HG03521 (cell line): ENCODE data around the gene NOL12.
"Not testable (repeated sequence)": the region's sequence is repeated elsewhere in the genome, so short reads cannot be mapped to it uniquely, and the experiment has no call there.

ENCODE experiments used
- ATAC-seq: cut with Tn5 transposase; IDR thresholded peaks from one replicate; pipeline ENCODE4 v1.9.1; 2021; ENCODE audit warnings: mild to moderate bottlenecking, moderate library complexity; ENCODE audit not compliant: unreplicated experiment

The NOL12 gene

DNA sequence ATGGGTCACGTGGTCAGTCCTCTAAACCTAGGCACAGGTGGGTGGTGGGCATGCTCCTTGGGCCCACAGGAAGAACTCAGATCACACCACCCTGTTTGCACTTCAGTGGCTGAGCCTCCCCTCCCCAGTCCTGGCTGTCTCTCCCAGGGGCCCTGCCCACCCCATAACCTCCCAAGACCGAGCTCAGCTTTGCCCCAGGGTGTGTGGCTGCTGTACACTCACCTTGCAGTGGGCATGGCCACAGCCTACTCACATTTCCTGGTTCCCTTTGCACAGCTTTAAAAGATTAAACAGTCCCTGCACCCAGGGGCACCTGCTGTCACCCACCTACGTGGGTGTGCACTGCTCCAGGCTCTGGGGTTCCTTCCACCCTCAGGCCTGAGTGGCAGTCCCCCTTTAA is 24.5 kb downstream of the NOL12 start:
- no peak for ATAC-seq

DNA sequence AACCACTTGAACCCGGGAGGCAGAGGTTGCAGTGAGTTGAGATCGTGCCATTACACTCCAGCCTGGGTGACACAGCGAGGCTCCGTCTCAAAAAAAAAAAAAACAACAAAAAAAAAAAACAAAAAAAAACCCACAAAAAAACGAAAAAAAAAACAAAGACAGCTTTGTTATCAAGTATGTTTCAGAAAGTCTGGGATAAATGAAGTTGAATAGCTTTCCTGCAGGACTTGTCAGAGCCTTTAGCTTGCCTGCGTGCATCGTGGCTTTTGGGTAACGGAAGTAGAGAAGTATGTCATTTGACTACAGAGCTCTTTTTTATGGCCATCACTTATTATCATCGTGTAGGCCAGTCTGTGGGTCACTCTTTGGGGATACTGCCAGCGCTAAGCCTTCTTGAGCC is 25.3 kb downstream of the NOL12 start:
- ATAC-seq, result no peak

DNA sequence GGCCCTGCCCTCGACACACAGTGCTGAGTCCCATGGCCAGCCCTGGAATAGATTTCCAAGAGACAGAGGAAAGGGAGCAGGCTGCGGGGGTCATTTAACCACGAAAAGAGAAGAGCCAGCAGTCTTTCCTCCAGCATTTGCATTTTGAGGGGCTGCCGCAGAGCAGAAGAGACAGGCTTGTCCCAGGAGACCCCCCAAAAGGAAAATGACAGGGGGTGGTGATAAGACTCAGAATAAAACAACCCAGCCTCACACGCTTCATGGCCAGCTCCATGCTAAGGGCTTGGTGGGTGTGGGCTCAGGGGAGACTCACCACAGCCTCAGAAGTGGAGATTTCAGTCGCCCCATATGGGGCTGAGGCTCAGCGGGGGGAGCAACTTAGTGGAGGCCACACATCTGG is 27.6 kb downstream of the NOL12 start:
- ATAC-seq, result no peak

DNA sequence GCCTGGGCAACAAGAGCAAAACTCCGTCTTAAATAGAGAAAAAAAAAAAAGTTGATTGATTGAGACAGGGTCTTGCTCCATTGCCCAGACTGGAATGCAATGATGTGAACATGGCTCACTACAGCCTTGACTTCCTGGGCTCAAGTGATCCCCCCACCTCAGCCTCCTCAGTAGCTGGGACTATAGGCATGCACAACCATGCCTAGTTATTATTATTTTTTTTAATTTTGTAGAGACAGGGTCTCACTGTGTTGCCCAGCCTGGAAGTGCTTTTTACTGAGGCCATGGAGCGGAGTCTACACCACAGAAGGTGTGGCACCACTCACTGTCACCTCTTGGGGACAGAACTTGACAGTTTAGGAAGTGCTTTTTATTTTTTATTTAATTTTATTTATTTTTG is 28.5 kb downstream of the NOL12 start:
- no peak for ATAC-seq

DNA sequence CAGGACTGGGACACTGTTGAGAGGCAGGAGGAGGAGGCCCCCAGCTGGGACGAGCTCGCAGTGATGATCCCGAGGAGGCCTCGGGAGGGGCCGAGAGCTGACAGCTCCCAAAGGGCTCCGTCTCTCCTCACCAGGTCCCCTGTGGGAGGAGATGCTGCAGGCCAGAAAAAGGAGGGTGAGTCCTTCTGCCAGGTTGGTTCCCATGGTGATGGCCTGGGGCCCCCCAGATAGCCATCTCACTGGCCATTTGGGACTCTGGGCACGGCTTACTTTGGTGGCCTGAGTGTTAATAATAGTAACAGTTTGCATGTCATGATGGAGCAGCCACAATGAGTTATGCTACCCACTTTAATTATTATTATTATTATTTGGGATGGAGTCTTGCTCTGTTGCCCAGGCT is 29.6 kb downstream of the NOL12 start:
- ATAC-seq, result no peak

DNA sequence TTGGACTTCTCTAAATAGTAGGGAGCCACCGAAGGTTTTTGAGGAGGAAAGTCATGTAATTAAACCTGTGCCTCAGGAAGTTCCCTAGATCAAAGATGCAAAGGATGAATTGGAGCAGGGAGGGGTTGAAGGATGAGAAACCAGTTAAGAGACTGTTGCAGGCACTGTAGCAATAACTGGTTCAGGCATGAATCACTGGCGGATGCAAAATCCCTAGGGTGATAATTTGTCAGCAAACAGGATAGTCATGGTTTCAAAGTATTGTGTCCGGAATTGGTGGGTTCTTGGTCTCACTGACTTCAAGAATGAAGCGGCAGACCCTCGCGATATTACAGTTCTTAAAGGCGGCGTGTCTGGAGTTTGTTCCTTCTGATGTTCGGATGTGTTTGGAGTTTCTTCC is 30.6 kb downstream of the NOL12 start:
- no peak for ATAC-seq

DNA sequence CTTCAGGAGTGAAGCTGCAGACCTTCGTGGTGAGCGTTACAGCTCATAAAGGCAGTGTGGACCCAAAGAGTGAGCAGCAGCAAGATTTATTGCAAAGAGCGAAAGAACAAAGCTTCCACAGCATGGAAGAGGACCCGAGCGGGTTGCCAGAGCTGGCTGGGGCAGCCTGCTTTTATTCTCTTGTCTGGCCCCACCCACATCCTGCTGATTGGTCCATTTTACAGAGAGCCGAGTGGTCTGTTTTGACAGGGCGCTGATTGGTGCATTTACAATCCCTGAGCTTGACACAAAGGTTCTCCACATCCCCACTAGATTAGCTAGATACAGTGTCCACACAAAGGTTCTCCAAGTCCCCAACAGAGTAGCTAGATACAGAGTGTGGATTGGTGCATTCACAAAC is 31.1 kb downstream of the NOL12 start:
- not testable (repeated sequence) for ATAC-seq

DNA sequence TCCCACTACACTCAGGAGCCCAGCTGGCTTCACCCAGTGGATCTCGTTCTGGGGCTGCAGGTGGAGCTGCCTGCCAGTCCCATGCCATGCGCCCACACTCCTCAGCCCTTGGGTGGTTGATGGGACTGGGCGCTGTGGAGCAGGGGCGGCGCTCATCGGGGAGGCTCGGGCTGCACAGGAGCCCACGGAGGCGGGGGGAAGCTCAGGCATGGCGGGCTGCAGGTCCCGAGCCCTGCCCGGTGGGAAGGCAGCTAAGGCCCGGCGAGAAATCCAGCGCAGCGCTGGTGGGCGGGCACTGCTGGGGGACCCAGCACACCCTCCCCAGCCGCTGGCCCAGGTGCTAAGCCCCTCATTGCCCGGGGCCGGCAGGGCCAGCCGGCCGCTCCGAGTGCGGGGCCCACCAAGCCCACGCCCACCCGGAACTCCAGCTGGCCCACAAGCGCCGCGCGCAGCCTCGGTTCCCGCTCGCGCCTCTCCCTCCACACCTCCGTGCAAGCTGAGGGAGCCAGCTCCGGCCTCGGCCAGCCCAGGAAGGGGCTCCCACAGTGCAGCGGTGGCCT is 31.7 kb downstream of the NOL12 start:
- ATAC-seq, result not testable (repeated sequence)

DNA sequence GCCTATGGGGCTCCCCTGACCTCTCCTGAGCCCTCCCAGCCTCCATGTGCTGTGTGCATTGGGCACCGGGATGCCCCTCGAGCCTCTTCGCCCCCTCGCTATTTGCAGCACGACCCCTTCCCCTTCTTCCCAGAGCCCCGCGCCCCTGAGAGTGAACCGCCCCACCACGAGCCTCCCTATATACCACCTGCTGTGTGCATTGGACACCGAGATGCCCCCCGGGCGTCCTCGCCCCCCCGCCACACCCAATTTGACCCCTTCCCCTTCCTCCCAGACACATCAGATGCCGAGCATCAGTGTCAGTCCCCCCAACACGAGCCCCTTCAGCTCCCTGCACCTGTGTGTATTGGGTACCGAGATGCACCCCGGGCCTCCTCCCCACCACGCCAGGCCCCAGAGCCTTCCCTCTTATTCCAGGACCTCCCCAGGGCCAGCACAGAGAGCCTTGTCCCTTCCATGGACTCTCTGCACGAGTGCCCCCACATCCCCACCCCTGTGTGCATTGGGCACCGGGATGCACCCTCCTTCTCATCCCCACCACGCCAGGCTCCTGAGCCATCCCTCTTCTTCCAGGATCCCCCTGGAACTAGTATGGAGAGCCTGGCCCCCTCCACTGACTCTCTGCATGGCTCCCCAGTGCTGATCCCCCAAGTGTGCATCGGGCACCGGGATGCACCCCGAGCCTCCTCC is 39.6 kb downstream of the NOL12 start:
- ATAC-seq, result no peak

DNA sequence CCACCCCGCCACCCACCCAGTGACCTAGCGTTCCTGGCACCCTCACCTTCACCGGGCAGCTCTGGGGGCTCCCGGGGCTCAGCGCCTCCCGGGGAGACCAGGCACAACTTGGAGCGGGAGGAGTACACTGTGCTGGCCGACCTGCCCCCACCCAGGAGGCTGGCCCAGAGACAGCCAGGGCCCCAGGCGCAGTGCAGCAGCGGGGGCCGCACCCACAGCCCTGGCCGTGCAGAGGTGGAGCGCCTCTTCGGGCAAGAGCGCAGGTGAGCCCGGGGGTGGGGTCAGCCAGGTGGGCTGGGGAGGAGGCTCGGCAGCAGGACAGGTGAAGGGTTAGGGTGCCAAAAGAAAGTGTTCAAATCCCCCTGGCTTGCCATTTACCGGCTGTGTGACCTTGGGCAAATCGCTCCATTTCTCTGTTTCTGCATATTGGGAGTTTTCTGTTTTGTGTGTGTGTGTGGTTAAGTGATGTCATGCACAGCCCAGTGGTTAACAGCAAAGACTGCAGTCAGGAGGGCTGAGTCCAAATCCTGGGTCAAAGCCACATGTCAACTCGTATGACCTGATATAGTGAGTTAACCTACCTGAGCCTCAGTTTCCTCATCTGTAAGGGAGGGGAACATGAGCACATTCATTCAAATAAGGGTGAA is 40.2 kb downstream of the NOL12 start:
- ATAC-seq, result no peak

DNA sequence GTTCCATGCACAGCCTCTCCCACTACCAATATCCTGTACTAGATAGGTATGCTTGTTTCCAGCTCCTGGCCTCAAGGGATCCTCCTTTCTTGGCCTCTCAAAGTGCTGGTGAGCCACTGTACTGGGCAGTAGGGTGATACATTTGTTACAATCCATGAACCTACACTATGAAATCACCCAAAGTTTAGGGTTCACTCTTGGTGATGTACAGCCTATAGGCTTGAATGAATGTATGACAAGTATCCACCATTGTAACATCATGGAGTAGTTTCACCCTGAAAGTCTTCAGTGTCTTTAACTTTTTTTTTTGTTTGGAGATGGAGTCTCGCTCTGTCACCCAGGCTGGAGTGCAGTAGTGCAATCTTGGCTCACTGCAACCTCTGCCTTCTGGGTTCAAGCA is 42.5 kb downstream of the NOL12 start:
- ATAC-seq, result no peak

DNA sequence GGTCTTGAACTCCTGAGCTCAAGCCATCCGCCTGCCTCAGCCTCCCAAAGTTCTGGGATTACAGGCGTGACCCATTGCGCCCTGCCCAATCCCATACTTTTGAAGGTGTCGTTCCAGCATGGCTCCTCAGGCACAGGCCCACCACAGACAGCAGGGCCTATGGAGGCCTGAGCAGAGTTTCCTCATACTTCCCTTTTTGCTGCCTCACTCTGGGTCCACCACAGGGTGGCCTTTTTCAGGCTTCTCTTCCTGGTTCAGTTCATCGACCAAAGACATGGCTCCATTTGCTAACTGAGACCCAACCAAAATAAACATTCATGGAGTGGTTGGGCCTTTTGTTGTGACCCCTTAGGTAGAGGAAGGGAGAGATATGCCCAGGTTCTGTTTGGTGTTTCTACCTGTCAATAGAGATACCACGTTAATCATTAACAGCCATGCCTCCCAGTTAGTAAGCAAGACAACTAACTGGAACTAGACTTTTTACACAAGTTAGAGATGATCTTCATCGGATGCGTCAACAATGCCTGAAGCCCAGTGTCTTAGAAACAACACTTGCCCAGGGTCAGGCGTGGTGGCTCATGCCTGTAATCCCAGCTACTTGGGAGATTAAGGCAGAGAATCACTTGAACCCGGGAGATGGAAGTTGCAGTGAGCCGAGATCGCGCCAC is 45.8 kb downstream of the NOL12 start:
- ATAC-seq, result no peak

DNA sequence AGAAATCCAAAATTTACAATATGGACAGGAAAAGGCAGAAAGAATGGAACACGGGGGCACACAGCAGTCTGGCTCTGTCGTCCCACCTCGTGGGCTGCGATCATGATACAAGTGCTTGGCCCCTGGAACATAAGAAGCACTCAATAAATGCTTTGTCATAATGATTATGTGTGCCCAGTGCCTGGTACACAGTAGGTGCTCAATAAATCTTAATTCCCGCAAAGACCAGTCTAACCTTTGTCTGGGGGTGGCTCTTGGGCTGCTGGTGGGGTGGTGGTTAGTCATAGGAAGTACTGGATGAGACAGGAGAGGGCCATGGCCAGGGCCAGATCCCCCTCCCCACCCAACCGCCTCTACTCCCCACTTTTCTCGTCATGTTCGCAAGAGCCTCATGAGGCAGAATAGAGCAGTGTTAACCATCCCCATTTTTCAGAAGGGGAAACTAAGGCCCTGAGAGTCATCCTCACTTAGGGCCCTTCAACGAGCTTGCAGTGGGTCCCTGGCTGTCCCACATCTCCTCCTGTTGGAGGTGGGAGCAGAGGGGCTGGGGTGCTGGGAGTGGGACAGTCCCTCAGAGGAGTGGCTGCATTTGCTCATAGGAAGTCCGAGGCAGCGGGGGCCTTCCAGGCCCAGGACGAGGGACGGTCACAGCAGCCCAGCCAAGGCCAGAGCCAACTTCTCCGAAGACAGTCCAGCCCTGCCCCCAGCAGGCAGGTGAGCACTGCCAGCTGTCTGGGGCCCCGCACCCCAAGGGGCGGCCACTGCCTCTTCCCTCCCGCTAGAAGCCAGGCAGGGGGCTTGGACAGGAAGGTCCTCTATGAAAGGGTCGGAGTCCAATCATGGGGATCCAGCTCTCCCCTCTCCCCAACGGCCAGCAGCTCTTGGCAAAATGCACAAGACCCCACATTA is 46.8 kb downstream of the NOL12 start:
- ATAC-seq, result no peak

DNA sequence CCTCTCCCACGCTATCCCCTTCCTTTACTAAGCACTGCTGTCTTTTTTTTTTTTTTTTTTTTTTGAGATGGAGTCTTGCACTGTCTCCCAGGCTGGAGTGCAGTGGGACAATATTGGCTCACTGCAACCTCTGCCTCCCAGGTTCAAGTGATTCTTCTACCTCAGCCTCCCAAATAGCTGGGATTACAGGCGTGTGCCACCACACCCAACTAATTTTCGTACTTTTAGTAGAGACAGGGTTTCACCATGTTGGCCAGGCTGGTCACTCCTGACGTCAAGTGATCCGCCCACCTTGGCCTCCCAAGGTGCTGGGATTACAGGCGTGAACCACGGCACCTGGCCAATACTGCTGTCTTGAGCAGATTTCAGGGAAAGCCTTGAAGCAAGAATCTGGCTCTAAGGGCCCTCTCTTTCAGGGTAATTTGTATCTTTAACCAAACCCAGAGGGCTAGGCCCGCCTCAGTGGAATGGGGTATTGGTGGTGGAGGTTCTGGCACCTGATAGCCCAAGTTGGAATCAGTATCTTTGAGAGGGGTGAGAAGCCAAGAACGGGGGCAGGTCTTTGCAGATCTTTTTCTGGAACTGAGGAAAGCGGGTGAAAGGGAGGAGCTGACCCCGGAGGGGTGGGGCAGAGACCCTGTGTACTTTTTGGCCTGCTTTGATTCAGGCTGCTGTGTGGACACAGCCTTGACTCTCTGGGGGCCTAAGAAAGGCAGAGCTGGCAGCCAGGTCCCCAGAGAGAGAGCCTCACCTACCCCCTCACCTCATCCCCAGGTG is 47.7 kb downstream of the NOL12 start:
- no peak for ATAC-seq

DNA sequence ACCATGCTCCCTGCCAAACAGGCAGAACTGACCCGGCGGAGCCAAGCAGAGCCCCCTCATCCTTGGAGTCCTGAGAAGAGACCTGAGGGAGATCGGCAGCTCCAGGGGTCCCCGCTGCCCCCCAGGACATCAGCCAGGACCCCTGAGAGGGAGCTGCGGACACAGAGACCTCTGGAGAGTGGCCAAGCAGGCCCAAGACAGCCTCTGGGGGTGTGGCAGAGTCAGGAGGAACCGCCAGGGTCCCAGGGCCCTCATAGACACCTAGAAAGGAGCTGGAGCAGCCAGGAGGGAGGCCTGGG is 48.2 kb downstream of the NOL12 start:
- ATAC-seq, result no peak

DNA sequence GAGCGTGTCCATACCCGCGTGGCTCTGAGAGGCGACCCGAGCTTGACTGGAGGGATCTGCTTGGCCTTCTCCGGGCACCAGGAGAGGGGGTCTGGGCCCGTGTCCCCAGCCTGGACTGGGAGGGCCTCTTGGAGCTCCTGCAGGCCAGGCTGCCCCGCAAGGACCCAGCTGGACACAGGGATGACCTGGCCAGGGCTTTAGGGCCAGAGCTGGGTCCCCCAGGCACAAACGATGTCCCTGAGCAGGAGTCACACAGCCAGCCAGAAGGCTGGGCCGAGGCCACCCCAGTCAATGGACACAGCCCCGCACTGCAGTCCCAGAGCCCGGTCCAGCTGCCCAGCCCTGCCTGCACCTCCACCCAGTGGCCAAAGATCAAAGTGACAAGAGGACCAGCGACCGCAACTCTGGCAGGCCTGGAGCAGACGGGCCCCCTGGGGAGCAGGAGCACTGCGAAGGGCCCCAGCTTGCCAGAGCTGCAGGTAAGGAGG is 48.9 kb downstream of the NOL12 start:
- no peak for ATAC-seq

DNA sequence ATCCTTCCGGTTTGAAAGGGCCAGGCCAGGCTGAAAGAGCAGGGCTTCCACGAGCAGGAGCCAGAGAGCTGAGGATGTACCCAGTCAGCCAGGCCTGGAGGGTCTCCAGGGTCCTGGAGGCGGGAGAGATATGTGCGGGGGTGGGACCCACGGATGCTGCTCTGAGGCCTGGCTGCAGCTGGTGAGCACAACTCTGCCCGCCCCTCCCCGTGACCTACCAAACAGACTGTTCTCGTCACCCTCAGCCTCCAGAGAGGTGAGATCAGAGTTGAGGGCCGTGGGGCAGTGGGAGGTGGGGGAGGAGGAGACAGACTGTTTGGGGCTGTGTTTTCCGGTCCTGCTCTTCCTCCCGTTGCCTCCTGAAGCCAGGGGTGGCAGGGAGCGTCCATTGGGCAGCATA is 52.9 kb downstream of the NOL12 start:
- no peak for ATAC-seq

DNA sequence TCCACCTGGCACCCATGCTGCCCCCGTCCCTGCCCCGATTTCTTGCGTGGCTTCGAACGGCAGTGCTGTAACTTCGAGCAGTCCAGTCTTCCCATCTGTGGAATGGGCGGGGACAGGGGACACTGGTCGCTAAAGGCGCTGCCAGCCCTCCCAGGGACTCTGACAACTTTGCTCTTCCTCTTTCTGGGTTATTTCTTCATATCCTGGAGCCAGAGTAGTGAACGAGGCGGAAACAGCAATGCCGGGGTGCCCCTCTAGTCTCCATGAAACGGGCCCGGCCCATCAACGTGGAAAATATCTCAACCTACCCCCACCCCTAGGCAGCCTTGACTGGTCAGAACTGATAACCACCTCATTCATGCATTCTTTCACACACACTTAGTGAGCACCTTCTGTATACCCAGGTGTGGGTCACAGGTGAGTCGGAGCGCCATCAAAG is 53.5 kb downstream of the NOL12 start:
- ATAC-seq, result no peak

DNA sequence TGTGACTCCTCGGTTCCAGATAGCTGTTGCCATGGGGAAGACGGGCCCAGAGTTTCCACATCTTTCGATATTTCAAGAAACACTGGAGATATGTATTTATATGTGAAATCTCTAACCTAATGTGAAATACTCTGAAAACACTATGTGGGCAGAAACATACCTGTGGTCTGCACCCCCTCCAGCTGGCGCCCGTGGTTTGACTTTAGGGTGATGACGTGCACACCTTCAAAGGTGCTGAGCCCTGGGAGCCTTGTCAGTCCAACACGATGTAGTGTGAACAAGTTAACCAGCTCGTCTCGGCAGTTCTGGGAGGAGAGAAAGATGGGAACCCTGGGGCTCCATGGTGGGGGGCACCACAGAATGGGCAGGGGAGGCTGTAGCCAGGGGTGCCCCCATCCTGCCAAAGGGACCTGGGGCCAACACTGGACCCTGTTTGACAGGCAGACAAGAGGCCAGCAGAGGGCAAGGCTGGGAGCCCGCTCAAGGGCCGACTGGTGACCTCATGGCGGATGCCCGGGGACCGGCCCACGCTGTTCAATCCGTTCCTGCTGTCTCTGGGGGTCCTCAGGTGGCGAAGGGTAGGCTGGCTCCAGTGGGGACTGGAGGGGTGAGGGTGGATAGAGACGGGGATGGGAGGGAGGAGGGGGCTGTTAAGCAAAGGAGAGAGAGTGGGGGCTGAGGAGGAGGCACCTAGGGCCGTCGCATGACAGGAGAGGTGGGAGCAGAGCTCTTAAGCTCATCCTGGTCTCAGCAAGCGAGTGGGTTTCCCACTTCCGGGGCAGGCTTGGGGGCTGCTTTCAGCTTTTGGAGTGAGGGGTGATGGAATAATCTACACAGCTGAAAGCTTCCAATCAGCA is 54.5 kb downstream of the NOL12 start:
- ATAC-seq, result no peak
